22Rv1 (cell line): Measurements from ENCODE around the gene ZNF423.

ENCODE experiments used
- CTCF ChIP-seq: fragments of 450-650 bp; IDR thresholded peaks from 2 replicates; pipeline ENCODE4 v1.5.1; 2017; ENCODE audit warnings: mild to moderate bottlenecking
- ZFX ChIP-seq: fragments of 450-650 bp; IDR thresholded peaks from 2 replicates; pipeline ENCODE4 v1.6.1; 2017; ENCODE audit warnings: antibody characterized with exemption, borderline replicate concordance

GRCh38 chr16:49837688-49838410 is 18.1 kb downstream of the ZNF423 start:
- TF ChIP-seq CTCF (no peak), ZFX (no peak)
